Type B pancreatic cell (in vitro differentiated cells): ENCODE measurements around the gene PSMG1. TPM values are rescaled to one million over a fixed set of nuclear protein-coding genes. Genes with fewer than 3 reads are reported as not detected.
"Not testable (repeated sequence)": the region's sequence is repeated elsewhere in the genome, so short reads cannot be mapped to it uniquely, and the experiment has no call there.

ENCODE experiments used
- DNase-seq: peaks from one replicate; pipeline ENCODE4 v3.0.0; 2021; ENCODE audit warnings: mixed read lengths; ENCODE audit not compliant: unreplicated experiment; ENCODE audit errors: extremely low spot score
- H3K27ac Mint-ChIP-seq: 2 replicates; pipeline ENCODE4 v1.8.0; 2021; ENCODE audit warnings: mild to moderate bottlenecking, mixed read lengths
- H3K27me3 Mint-ChIP-seq: 2 replicates; pipeline ENCODE4 v1.8.0; 2021; ENCODE audit warnings: mixed read lengths
- H3K36me3 Mint-ChIP-seq: 2 replicates; pipeline ENCODE4 v1.8.0; 2021; ENCODE audit warnings: mixed read lengths
- H3K4me1 Mint-ChIP-seq: one replicate; pipeline ENCODE4 v1.8.0; 2021; ENCODE audit warnings: mixed read lengths; ENCODE audit not compliant: unreplicated experiment
- H3K4me3 Mint-ChIP-seq: 2 replicates; pipeline ENCODE4 v1.8.0; 2021; ENCODE audit warnings: mild to moderate bottlenecking, mixed read lengths
- H3K9me3 Mint-ChIP-seq: 2 replicates; pipeline ENCODE4 v1.8.0; 2021; ENCODE audit warnings: mixed read lengths
- long read RNA-seq: library from polyadenylated mRNA; unstranded; transcript quantifications from one replicate; pipeline ENCODE4 v2.0.0, GENCODE V29; 2020
- total RNA-seq: library from RNA; stranded (reverse); gene quantifications from 2 replicates; pipeline ENCODE4 v1.2.1, GENCODE V29; 2021; ENCODE audit warnings: low replicate concordance
- TF ChIP-seq, protein P1 (sequence below): fragments of 200-600 bp; sonication (generic); conservative IDR thresholded peaks from 2 replicates; pipeline ENCODE4 v1.5.0; 2021; ENCODE audit warnings: antibody characterized with exemption, mild to moderate bottlenecking

Gene PSMG1, protein sequence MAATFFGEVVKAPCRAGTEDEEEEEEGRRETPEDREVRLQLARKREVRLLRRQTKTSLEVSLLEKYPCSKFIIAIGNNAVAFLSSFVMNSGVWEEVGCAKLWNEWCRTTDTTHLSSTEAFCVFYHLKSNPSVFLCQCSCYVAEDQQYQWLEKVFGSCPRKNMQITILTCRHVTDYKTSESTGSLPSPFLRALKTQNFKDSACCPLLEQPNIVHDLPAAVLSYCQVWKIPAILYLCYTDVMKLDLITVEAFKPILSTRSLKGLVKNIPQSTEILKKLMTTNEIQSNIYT
- total RNA-seq, result 43.3 and 60.6 TPM in 2 replicates
- long read RNA-seq, transcript PSMG1-201 (7 exons, 2,154 nt), result major isoform, 32 of 38 reads
- long read RNA-seq, partial matches to known transcripts, result 0 of 38 reads
- long read RNA-seq, other reads (novel, unspliced or antisense), result 3 of 38 reads

DNA sequence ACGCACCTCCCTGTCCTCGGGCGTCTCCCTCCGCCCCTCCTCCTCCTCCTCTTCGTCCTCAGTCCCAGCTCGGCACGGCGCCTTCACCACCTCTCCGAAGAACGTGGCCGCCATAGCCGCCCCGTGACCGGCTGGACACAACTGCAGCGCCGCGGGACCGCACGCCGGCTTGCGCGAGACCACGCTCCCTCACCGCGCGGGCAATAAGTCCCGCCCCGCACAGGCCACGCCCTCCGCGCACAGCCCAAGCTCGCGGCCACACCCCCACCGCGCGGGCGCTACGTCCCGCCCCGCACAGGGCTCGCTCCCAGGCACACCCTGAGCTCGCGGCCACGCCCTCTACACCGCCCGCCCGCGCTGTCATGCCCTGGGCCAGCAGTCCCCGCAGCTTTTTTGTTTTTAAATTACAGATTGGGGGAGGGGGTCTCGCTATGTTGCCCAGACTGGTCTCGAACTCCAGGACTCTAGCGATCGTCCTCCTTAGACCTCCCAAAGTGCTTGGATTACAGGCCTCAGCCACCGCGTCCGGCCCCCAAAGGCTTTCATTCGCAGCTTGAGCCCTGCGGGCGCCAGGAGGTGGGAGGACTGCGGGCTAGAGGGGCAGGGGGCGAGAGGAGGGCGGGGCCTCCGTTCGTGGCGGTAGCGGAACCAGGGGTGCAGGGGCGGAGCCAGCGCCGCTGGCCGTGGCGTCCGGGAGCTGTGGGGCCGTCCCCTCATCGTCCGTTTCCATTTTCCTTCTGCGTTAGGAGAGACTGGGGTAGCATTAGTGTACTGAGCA, at the start of gene PSMG1:
PSMG1 (minus strand) TSS at position 180 of the 778 bp plus-strand sequence; CDS start at position 114, 66 bp downstream.
- Mint-ChIP-seq H3K27ac (peak within 1 kb of the TSS; percentile 95), H3K9me3 (no peaks in the 10 kb centered on the region), H3K4me3 (peak within 1 kb of the TSS; percentile 98), H3K27me3 (no peaks in the 10 kb centered on the region), H3K4me1 (peaks cover 42% of the 10 kb centered on the region), H3K36me3 (peaks cover 23% of the 10 kb centered on the region)
- peak; percentile 97 for DNase-seq
- TF ChIP-seq, protein P1, sequence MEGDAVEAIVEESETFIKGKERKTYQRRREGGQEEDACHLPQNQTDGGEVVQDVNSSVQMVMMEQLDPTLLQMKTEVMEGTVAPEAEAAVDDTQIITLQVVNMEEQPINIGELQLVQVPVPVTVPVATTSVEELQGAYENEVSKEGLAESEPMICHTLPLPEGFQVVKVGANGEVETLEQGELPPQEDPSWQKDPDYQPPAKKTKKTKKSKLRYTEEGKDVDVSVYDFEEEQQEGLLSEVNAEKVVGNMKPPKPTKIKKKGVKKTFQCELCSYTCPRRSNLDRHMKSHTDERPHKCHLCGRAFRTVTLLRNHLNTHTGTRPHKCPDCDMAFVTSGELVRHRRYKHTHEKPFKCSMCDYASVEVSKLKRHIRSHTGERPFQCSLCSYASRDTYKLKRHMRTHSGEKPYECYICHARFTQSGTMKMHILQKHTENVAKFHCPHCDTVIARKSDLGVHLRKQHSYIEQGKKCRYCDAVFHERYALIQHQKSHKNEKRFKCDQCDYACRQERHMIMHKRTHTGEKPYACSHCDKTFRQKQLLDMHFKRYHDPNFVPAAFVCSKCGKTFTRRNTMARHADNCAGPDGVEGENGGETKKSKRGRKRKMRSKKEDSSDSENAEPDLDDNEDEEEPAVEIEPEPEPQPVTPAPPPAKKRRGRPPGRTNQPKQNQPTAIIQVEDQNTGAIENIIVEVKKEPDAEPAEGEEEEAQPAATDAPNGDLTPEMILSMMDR, result no peak

DNA sequence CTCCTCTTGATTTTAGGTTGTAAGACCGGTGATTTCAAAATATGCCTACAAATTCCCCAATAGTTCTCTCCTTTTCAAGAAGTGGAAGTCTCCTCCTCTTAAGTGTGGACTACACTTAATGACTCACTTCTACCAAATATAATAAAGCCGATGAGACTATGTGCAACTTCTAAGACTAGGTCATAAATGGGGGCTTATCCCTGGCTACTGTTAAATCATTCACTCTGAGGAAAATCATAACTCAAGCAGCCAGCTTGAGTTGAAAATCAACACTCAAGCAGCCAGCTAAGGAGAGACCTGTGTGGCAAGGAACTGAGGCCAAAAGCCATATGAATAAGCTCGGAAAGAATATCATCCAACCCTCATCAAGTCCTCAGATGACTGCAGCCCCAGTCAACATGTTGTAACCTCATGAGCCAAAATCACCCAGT, 49.6 kb upstream of the PSMG1 start:
- Mint-ChIP-seq H3K9me3 (no peaks in the 10 kb centered on the region), H3K27me3 (no peaks in the 10 kb centered on the region), H3K36me3 (peaks cover 52% of the 10 kb centered on the region), H3K27ac (no peak overlapping the region), H3K4me1 (no peaks in the 10 kb centered on the region), H3K4me3 (no peak overlapping the region)
- no peak for DNase-seq
- TF ChIP-seq, protein P1, result no peak

DNA sequence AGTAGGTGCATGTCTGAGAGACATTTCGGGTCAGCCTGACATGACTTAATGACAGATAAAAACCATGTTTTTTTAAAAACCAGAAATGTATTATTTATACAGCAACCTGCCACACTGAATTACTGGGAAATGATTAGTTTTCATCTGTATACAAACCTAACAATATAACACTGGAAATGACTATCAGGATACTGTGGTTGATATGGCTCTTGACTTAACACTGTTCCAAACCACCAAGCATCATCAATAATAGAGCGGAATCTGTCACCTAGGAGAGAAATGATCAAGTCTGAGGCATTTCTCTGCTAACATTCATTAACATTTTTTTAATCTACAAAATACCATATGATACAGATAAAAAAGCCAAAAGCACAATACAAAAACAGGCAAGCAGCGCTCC, 41.7 kb upstream of the PSMG1 start:
- no peak overlapping the region for H3K4me3 Mint-ChIP-seq
- no peaks in the 10 kb centered on the region for H3K9me3 Mint-ChIP-seq
- H3K27ac Mint-ChIP-seq, result no peak overlapping the region
- H3K27me3 Mint-ChIP-seq, result no peaks in the 10 kb centered on the region
- no peak for DNase-seq
- peaks cover 55% of the 10 kb centered on the region for H3K36me3 Mint-ChIP-seq
- TF ChIP-seq, protein P1, result no peak
- H3K4me1 Mint-ChIP-seq, result no peaks in the 10 kb centered on the region

DNA sequence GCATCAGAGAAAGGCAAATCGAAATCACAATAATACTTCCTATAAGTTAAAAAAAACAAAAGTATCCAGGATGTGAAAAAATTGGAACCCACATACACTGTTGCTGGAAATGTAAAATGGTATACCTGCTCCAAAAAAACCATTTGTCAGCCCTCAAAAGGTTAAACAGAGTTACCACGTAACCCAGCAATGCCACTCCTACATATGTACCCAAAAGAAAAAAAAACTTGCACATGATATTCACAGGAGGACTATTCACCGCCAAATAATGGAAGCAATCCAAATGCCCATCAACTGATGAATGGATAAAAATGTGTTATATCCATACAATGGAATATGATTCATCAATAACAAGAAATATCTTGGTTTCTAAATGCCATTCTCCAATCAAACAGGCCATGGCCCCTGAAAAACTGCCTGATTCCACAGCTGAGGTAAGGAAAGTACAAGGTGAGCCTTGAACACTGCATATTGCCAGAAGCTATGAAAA, 38.8 kb upstream of the PSMG1 start:
- no peaks in the 10 kb centered on the region for H3K27me3 Mint-ChIP-seq
- H3K4me3 Mint-ChIP-seq, result no peak overlapping the region
- H3K4me1 Mint-ChIP-seq, result no peaks in the 10 kb centered on the region
- no peak for DNase-seq
- TF ChIP-seq, protein P1, result no peak
- H3K9me3 Mint-ChIP-seq, result no peaks in the 10 kb centered on the region
- no peak overlapping the region for H3K27ac Mint-ChIP-seq
- peaks cover 47% of the 10 kb centered on the region for H3K36me3 Mint-ChIP-seq

DNA sequence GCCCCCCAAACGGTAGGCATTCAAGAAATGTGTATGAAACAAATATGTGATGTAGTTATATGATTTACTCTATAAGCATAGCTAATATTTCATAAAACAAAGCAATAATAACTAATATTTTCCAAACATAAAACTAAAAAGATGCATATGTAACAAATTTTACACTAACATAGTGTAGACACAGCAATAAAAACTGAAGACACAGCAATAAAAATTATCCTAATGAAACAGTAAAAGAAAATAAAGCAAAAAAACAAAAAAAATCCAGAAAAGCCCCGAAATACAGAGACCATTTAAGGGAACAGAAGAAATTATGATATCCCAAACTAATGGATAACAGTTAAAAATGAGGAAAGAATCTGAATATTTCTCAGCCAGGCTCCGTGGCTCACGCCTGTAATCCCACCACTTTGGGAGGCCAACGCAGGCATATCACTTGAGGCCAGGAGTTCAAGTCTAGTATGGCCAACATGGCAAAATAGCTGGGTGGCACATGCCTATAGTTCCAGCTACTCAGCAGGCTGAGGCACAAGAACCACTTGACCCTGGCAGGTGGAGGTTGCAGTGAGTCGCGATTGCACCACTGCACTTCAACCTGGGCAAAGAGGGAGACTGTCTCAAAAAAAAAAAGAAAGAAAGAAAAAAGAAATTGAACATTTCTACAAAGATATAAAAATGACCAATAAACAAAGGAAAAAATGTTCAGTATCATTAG, 38.2 kb upstream of the PSMG1 start:
- H3K9me3 Mint-ChIP-seq, result no peaks in the 10 kb centered on the region
- DNase-seq, result no peak
- H3K4me3 Mint-ChIP-seq, result no peak overlapping the region
- H3K36me3 Mint-ChIP-seq, result peaks cover 46% of the 10 kb centered on the region
- no peaks in the 10 kb centered on the region for H3K4me1 Mint-ChIP-seq
- no peak overlapping the region for H3K27ac Mint-ChIP-seq
- H3K27me3 Mint-ChIP-seq, result no peaks in the 10 kb centered on the region
- TF ChIP-seq, protein P1, result no peak

DNA sequence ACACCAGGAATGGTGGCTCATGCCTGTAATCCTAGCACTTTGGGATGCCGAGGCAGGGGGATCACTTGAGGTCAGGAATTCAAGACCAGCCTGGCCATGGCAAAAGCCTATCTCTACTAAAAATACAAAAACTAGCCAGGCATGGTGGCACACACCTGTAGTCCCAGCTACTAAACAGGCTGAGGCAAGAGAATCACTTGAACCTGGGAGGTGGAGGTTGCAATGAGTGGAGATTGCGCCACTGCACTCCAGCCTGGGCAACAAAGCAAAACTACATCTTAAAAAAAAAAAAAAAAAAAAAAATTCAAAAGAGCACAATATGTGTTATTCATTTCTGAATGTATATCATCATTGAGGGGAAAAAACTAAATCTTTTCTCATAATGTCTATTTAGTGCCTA, 37.6 kb upstream of the PSMG1 start:
- H3K27me3 Mint-ChIP-seq, DNase-seq, H3K4me3 Mint-ChIP-seq, H3K27ac Mint-ChIP-seq, H3K9me3 Mint-ChIP-seq, H3K4me1 Mint-ChIP-seq: not testable (repeated sequence)
- H3K36me3 Mint-ChIP-seq, result peaks cover 42% of the 10 kb centered on the region
